Fibroblast of lung (primary cell): Measurements from ENCODE around the gene CLSTN1.

ENCODE experiments used
- CTCF ChIP-seq, 2 donors: IDR thresholded peaks in 1 of 2; conservative IDR thresholded peaks in 1 of 2; 1 replicate in 1 of 2; 2 replicates in 1 of 2; pipeline ENCODE4 v1.5.1; 2011 to 2012; ENCODE audit warnings: low read length in 2 of 2, control low read depth in 1 of 2, inconsistent platforms in 1 of 2, low read depth in 1 of 2, mild to moderate bottlenecking in 1 of 2
- EZH2 ChIP-seq: IDR thresholded peaks from 2 replicates; pipeline ENCODE4 v1.5.1; 2012; ENCODE audit warnings: low read length, control low read depth, mild to moderate bottlenecking; ENCODE audit errors: missing control alignments

GRCh38 chr1:9827558-9828185 is 3.9 kb upstream of the CLSTN1 start:
- TF ChIP-seq EZH2: no peak
- peak; percentile 24 to 28 for TF ChIP-seq CTCF (conservative IDR thresholded peaks at IDR 0.05 in 1 of 2, IDR thresholded peaks at IDR 0.05 in 1 of 2; ENCODE audit: low read depth in 1 of 2, low read length in 2 of 2)
